ENCODE data around the gene NR2F1. TPM values are rescaled to one million over a fixed set of nuclear protein-coding genes. Genes with fewer than 3 reads are reported as not detected.

Gene NR2F1
- total and polyA plus RNA-seq, 3 donors from 2014 or later = 16.0 to 22.7 (median 16.9) TPM

GRCh38 chr5:93575461-93576414 lies 7.3 kb upstream of the NR2F1 start:
- Histone ChIP-seq H3K36me3 (ENCODE audit: low read depth, missing control alignments) (no peaks in the 10 kb centered on the region), H3K27ac (no peak overlapping the region), H3K9me3 (no peaks in the 10 kb centered on the region), H3K27me3 (no peaks in the 10 kb centered on the region), H3K4me3 (no peak overlapping the region), H3K4me1 (peaks cover 10% of the 10 kb centered on the region)
- WGBS, 2 donors = 78 to 80% methylated on average over 6 of the region's 6 CpGs
- intact Hi-C loops (cut with DNase I; ENCODE audit: low total_unique reads) = no loop called here
- no peak for DNase-seq
- TF ChIP-seq CTCF (IDR thresholded peaks at IDR 0.05) (no peak), POLR2A (IDR thresholded peaks at IDR 0.05) (no peak)

- intact Hi-C loops (cut with DNase I; ENCODE audit: low total_unique reads) = no loop called here
- WGBS, 2 donors = 78% methylated on average over 9 of the region's 9 CpGs
- Histone ChIP-seq H3K36me3 (ENCODE audit: low read depth, missing control alignments) (no peaks in the 10 kb centered on the region), H3K27ac (no peak overlapping the region), H3K9me3 (no peaks in the 10 kb centered on the region), H3K4me3 (no peak overlapping the region), H3K4me1 (peaks cover 10% of the 10 kb centered on the region), H3K27me3 (no peaks in the 10 kb centered on the region)
- TF ChIP-seq CTCF (IDR thresholded peaks at IDR 0.05) = no peak
- no peak for TF ChIP-seq POLR2A (IDR thresholded peaks at IDR 0.05)
- no peak for DNase-seq
Observed at GRCh38 chr5:93576994-93577853, 5.8 kb upstream of the NR2F1 start.

DNA sequence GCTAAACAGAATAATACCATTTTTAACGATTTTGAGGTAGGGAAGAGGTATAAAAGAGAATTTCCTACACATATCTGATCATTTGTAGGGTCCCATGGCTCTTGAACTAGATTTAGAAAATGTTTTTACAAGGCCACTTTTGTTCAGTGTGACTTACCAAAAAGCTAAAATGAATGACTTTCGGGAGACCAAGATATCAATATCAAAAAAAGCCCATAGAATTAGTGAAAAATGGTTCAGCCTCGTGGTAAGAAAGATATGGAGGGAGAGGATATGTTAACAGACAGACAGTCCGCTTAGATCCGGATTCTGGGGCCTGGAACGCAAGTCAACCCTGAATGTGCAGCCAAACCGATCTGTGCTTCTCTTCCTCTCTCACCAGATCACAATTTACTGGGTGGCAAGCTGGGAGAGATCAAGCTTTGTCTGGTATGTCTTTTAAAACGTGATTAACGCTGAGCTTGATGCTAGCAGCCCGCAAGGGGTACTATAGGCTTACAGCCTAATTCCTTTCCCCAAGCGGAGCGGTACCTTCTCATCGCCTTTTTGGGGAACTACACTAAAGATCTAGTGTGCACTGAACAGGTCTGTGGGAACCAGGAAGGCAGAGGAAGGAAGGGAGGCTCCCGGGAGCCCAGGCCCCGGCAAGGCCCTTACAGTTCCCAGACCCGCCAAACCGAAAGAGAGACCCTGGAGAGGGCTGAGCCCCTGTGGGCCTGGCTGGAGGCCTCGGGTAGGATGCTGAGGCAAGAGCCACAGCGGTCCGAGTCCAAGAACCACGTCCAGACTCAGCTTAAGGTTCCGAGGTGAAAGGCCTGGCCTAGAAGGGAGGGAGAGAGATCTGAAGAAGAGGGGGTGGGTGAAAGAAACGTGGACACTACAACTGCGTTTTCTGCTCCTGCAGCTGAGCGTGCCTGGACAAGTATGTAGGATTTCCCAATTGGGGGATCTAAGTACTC lies 4.9 kb upstream of the NR2F1 start:
- Histone ChIP-seq H3K27ac (peak overlapping the region; percentile 72 to 77), H3K4me3 (peak overlapping the region in 1 of 2 donors; percentile 72), H3K4me1 (peaks cover 10% of the 10 kb centered on the region), H3K9me3 (no peaks in the 10 kb centered on the region), H3K36me3 (ENCODE audit: low read depth, missing control alignments) (no peaks in the 10 kb centered on the region), H3K27me3 (no peaks in the 10 kb centered on the region)
- DNase-seq = no peak
- 50 to 58% methylated on average over 25 of the region's 25 CpGs for whole genome bisulfite sequencing, 2 donors
- TF ChIP-seq POLR2A (IDR thresholded peaks at IDR 0.05) (no peak), CTCF (IDR thresholded peaks at IDR 0.05) (no peak)
- intact Hi-C loops (cut with DNase I; ENCODE audit: low total_unique reads) = no loop called here
